Measurements from ENCODE around the gene PANK3.
"Not testable (repeated sequence)": the region's sequence is repeated elsewhere in the genome, so short reads cannot be mapped to it uniquely, and the experiment has no call there.

Gene PANK3

DNA sequence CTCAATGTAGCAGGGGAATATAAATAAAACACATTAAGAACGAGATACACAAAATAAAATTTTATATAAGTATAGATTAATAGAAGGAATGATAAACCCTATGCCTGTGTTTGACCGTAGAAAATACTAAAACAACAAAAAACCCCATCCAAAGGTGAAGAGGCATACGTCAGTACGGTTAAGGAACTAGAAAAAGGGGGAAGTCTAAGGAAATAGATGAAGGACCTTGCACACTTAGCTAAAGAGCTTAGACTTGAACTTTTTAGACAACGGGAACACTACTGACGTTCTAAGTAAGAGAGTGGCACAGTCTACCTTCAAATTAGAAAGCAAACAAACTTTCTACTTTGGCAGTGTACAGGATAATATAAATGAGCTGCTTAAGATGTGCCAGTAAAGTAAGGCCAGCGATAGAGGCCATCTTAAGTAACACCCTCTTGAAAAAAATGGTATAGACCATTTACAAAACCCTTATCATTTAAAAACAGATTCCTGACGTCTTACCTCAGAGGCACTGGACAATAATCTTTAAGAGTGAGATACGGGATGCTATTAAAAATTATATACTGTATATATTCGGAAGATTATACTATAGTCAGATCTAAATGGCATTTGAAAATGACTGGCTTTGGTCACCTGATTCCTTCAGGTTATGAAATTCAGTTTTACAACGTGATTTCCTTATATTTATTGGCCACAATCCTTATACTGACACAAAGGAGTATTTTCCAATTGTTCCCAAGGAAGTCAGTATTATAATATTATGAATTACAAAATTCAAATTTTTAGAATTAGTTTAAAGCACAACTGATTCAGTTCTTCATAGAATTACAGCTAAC is 8.5 kb downstream of the PANK3 start:
- Mint-ChIP-seq H3K27me3 (no peaks in the 10 kb centered on the region), H3K4me3 (no peak overlapping the region), H3K4me1 (peaks cover 31% of the 10 kb centered on the region), H3K36me3 (ENCODE audit: insufficient read depth) (peaks cover 28% of the 10 kb centered on the region), H3K27ac (ENCODE audit: low read depth) (no peak overlapping the region), H3K9me3 (no peaks in the 10 kb centered on the region)
- no peak for DNase-seq (ENCODE audit: low spot score in 2 of 2)
- no peak for ATAC-seq (replicated peaks; ENCODE audit: extremely low read depth, poor library complexity, severe bottlenecking)

DNA sequence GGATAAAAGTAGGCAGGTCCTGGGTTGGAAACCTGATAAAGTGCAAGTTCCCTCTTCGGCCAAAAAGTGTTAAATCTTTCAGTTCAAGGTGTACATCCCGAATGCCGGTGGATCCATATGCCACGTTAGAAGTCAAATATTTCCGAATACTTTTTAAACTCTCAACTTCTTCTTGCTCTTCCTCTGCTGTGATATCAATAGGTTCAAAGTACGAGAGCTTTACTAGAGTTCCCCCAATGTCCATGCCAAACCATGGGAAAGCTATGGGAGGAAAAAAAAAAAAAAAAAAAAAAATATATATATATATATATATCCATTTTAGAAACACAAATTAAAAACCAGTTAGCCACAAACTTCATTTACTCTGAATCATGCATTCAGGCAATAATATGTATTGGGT is 10.4 kb downstream of the PANK3 start:
- Mint-ChIP-seq H3K9me3 (no peaks in the 10 kb centered on the region), H3K27me3 (no peaks in the 10 kb centered on the region), H3K27ac (ENCODE audit: low read depth) (no peak overlapping the region), H3K4me1 (peaks cover 23% of the 10 kb centered on the region), H3K4me3 (no peak overlapping the region), H3K36me3 (ENCODE audit: insufficient read depth) (peaks cover 33% of the 10 kb centered on the region)
- no peak for ATAC-seq (replicated peaks; ENCODE audit: extremely low read depth, poor library complexity, severe bottlenecking)
- no peak for DNase-seq (ENCODE audit: low spot score in 2 of 2)

DNA sequence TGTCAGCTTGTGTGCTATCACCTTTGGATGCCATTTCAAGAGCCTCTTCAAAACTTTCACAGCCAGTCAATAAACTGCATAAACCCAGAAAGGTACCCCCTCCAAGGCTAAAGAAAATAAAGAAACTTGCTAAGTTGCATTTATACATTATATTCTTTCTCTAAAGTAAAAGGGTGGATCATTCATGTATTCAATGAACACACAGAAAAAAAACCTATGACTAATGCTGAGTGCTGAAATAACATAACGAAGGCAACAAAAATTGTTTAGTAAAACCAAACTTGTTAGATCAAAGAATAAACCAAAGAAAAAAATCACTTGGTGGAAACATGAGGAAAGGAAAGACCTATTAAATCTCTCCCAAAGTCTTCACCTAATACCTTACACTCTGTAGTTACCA is 15.2 kb downstream of the PANK3 start:
- DNase-seq (ENCODE audit: low spot score in 2 of 2) (no peak), ATAC-seq (replicated peaks; ENCODE audit: extremely low read depth, poor library complexity, severe bottlenecking) (no peak)
- Mint-ChIP-seq H3K9me3 (no peaks in the 10 kb centered on the region), H3K27ac (ENCODE audit: low read depth) (no peak overlapping the region), H3K4me3 (no peak overlapping the region), H3K4me1 (peaks cover 6% of the 10 kb centered on the region), H3K36me3 (ENCODE audit: insufficient read depth) (peaks cover 44% of the 10 kb centered on the region), H3K27me3 (no peaks in the 10 kb centered on the region)

DNA sequence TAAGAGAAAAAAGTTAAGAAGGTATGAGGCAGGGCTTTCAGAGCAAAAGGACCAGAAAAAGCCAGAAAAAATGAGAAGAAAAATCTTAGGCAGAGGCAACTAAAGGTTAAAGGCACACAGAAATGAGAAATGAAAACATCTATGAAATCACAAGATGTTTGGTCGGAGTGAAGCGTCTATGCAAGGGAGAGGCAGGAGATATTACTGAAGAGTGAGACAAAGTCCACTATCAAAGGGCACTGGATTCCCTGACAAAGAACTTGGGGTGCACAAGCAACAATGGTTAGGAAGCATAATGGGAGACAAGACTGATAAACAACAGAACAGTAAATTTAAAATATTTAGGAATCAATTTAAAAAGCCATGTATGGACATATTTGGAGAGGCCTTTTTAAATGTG is 16.9 kb downstream of the PANK3 start:
- Mint-ChIP-seq H3K9me3 (no peaks in the 10 kb centered on the region), H3K4me3 (no peak overlapping the region), H3K27me3 (no peaks in the 10 kb centered on the region), H3K4me1 (peaks cover 1% of the 10 kb centered on the region), H3K36me3 (ENCODE audit: insufficient read depth) (peaks cover 44% of the 10 kb centered on the region), H3K27ac (ENCODE audit: low read depth) (no peak overlapping the region)
- DNase-seq (ENCODE audit: low spot score in 2 of 2) (no peak), ATAC-seq (replicated peaks; ENCODE audit: extremely low read depth, poor library complexity, severe bottlenecking) (no peak)

DNA sequence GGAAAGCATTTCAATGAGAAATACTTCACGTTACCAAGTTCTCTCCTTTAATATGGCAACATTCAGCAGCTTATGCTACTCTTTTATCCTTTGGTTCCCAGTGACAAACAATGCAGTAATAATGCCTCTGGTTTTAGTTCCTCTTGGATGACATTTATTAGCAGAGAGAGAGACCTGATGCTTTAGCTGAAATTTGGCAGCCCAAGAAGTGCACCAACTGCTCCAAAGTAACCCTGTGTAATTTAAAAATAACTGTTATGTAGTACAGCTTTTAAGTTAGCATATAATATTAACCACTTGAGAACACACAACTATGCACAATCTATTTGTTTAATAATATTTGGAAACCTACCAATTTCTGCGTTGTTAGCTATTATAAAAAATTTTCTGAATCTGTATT is 21.8 kb downstream of the PANK3 start:
- Mint-ChIP-seq H3K36me3 (ENCODE audit: insufficient read depth) (peaks cover 41% of the 10 kb centered on the region), H3K4me3 (no peak overlapping the region), H3K4me1 (peaks cover 9% of the 10 kb centered on the region), H3K27ac (ENCODE audit: low read depth) (no peak overlapping the region), H3K9me3 (no peaks in the 10 kb centered on the region), H3K27me3 (no peaks in the 10 kb centered on the region)
- ATAC-seq (replicated peaks; ENCODE audit: extremely low read depth, poor library complexity, severe bottlenecking) (no peak), DNase-seq (ENCODE audit: low spot score in 2 of 2) (no peak)

DNA sequence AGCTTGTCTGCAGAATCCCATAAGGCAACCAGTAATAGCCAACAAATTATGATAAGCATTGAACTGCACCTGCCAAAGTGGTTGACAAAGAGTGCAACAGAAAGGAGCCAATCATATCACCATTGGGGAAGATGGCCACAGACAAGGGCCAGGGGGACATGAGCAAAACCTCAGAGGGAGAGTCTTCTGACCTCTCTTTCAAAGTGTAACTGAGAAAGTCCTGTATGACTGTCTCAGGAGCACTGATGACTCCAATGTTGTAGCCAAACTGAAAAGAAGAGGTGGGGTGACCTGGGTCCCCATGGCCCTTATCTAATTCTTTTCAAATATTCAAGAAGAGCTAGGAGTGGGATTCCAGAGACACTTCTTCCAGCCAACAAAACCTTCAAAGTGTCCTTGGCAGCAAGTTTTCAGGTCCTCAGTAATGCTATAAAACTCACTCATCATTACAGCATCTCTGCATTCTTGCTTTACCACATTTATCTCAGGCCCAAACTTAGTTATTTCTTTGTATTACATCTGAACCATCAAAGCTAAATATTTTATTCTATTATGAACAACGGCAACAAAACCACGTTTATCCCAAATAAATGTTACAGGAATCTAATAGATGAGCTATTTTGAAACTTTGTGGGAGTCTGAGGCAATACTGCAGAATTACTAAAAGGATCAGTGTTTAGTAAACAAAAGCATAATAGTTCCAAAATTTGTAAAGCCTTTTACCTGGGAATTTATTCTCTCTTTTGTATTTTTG is 25.6 kb downstream of the PANK3 start:
- H3K4me3 Mint-ChIP-seq, result no peak overlapping the region
- H3K27ac Mint-ChIP-seq (ENCODE audit: low read depth), result no peak overlapping the region
- H3K27me3 Mint-ChIP-seq, result no peaks in the 10 kb centered on the region
- H3K36me3 Mint-ChIP-seq (ENCODE audit: insufficient read depth), result peaks cover 32% of the 10 kb centered on the region
- DNase-seq (ENCODE audit: low spot score in 2 of 2) (no peak), ATAC-seq (replicated peaks; ENCODE audit: extremely low read depth, poor library complexity, severe bottlenecking) (no peak)
- peaks cover 14% of the 10 kb centered on the region for H3K4me1 Mint-ChIP-seq
- no peaks in the 10 kb centered on the region for H3K9me3 Mint-ChIP-seq

DNA sequence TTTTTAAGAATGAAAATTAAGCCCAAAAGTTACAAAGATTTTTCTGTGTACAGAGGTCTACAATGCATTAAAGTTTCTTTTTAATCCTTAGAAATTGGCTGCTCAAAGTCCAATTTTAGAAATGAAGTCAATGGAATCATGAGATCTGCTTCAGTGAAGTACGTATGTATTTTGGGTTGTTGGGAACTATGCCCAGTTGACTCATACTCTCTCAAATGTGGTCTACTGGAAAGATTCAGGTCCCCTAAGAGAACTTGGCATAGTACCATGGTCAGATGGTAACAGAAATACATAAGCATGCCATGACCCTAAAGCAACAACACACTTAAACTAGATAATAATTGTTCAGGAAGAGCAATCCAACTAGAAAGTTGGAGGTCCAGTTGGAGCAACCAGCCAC is 27.0 kb downstream of the PANK3 start:
- H3K27me3 Mint-ChIP-seq, result no peaks in the 10 kb centered on the region
- no peak overlapping the region for H3K4me3 Mint-ChIP-seq
- DNase-seq (ENCODE audit: low spot score in 2 of 2) (no peak), ATAC-seq (replicated peaks; ENCODE audit: extremely low read depth, poor library complexity, severe bottlenecking) (no peak)
- H3K36me3 Mint-ChIP-seq (ENCODE audit: insufficient read depth), result peaks cover 28% of the 10 kb centered on the region
- H3K9me3 Mint-ChIP-seq, result no peaks in the 10 kb centered on the region
- H3K27ac Mint-ChIP-seq (ENCODE audit: low read depth), result no peak overlapping the region
- peaks cover 14% of the 10 kb centered on the region for H3K4me1 Mint-ChIP-seq

DNA sequence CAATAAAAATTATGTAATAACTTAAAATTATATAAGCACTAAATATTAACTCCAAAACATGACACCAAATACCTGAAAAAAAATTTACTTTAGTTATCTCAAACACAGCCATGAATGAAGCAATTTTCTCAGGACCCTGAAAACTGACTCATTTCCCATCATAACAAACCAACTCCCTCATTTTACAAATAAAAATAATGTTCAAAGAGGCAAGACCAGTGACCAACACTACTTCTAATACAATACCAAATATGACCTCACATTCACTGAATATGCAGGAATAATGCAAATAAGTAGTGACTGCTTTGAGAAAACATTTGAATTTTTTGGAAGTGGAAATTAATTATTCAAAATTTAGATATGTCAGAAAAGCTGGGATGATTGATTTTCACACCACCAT is 28.5 kb downstream of the PANK3 start:
- no peak for DNase-seq (ENCODE audit: low spot score in 2 of 2)
- Mint-ChIP-seq H3K27me3 (no peaks in the 10 kb centered on the region), H3K9me3 (no peaks in the 10 kb centered on the region), H3K27ac (ENCODE audit: low read depth) (no peak overlapping the region), H3K36me3 (ENCODE audit: insufficient read depth) (peaks cover 24% of the 10 kb centered on the region), H3K4me1 (peaks cover 14% of the 10 kb centered on the region), H3K4me3 (no peak overlapping the region)
- no peak for ATAC-seq (replicated peaks; ENCODE audit: extremely low read depth, poor library complexity, severe bottlenecking)

DNA sequence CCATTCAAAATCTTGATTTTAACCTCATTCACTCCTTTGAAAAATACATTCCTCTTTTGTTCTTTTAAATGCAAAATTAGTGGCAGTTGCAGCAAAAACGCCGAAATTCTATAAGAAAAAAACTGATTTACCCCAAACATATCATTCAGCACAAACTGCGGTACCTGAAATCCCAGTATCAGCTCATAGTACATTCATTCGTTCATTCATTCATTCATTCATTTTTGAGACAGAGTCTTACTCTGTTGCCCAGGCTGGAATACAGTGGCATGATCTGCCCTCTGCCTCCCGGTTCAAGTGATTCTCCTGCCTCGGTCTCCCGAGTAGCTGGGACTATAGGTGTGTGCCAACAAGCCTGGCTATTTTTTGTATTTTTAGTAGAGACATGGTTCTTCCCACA is 29.6 kb downstream of the PANK3 start:
- ATAC-seq (replicated peaks; ENCODE audit: extremely low read depth, poor library complexity, severe bottlenecking), result no peak
- peaks cover 24% of the 10 kb centered on the region for H3K36me3 Mint-ChIP-seq (ENCODE audit: insufficient read depth)
- H3K27me3 Mint-ChIP-seq, result no peaks in the 10 kb centered on the region
- peaks cover 14% of the 10 kb centered on the region for H3K4me1 Mint-ChIP-seq
- no peak overlapping the region for H3K4me3 Mint-ChIP-seq
- no peak overlapping the region for H3K27ac Mint-ChIP-seq (ENCODE audit: low read depth)
- peaks cover 3% of the 10 kb centered on the region for H3K9me3 Mint-ChIP-seq
- DNase-seq (ENCODE audit: low spot score in 2 of 2), result no peak

DNA sequence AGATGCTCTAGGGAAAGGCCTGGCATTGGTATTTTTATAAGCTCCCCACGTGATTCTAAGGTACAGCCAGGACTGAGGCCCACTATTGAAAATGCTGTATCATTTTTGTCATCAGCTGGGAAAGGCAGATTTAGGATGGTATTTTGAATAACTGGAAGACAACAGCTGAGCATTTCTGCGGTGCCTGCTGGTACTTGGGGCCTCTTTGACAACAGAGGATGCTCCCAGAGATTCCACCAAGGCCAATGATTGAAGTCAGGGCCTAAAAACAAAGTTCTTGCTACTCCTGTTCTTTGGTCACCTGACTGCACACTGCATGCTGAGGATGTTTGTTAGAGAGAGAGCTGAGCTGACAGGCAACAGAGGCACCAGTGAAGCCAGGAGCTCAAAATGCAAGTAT is 42.0 kb downstream of the PANK3 start:
- Mint-ChIP-seq H3K27ac (ENCODE audit: low read depth) (no peak overlapping the region), H3K4me1 (no peaks in the 10 kb centered on the region), H3K9me3 (no peaks in the 10 kb centered on the region), H3K4me3 (no peak overlapping the region), H3K27me3 (peaks cover 11% of the 10 kb centered on the region), H3K36me3 (ENCODE audit: insufficient read depth) (no peaks in the 10 kb centered on the region)
- DNase-seq (ENCODE audit: low spot score in 2 of 2) (no peak), ATAC-seq (replicated peaks; ENCODE audit: extremely low read depth, poor library complexity, severe bottlenecking) (no peak)

DNA sequence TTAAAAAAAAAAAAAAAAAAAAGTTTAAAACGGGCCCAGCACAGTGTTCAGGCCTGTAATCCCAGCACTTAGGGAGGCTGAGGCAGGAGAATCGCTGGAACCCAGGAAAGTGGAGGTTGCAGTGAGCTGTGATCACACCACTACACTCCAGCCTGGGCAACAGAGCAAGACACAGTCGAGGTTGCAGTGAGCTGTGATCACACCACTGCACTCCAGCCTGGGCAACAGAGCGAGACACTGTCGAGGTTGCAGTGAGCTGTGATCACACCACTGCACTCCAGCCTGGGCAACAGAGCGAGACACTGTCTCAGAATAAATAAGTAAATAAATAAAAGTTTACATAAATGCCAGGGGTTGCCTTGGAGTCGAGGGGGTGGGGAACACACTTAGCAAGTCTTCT is 44.8 kb downstream of the PANK3 start:
- not testable (repeated sequence) for ATAC-seq (replicated peaks; ENCODE audit: extremely low read depth, poor library complexity, severe bottlenecking); H3K27ac Mint-ChIP-seq (ENCODE audit: low read depth); DNase-seq (ENCODE audit: low spot score in 2 of 2); H3K9me3 Mint-ChIP-seq; H3K36me3 Mint-ChIP-seq (ENCODE audit: insufficient read depth); H3K4me3 Mint-ChIP-seq; H3K4me1 Mint-ChIP-seq
- peaks cover 36% of the 10 kb centered on the region for H3K27me3 Mint-ChIP-seq

DNA sequence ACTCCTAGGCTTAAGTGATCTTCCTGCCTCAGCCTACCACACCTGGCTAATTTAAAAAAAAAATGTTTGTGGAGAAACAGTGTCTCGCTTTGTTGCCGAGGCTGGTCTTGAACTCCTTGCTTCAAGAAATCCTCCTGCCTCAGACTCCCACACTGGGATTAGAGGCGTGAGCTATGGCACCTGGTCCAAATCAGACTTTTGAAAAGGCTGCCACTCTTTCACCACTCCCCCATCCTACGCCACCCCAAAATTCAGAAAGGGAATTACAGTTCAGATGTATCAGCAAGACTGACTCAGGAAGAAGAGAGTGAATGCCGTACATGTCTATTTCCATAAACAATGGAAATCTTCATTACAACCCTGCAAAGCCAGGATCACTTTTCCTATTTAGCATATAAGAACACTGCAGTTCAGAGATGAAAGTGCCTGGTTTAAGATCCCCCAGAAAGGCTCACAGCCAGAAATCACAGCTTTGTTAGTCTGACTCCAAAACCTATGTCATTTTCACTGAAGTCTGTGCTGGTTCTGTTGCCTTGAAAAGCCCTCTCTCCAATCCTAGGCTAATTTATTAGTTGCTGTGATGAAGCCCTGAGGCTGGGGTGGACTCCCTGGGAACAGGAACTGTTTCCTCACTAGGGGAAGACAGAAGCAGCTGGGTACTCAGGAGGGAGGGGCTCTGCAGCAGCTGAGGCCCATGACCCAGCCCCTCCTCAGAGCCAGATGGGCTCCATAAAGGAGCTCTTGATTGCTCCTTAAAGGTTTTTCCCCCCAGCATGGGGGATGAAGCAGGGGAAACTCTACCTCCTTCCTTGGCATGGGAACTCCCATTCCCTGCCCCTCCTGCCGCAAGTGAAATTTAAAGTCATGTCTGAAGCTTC is 46.9 kb downstream of the PANK3 start:
- ATAC-seq (replicated peaks; ENCODE audit: extremely low read depth, poor library complexity, severe bottlenecking) (no peak), DNase-seq (ENCODE audit: low spot score in 2 of 2) (no peak)
- H3K4me3 Mint-ChIP-seq, result no peak overlapping the region
- no peaks in the 10 kb centered on the region for H3K9me3 Mint-ChIP-seq
- H3K36me3 Mint-ChIP-seq (ENCODE audit: insufficient read depth), result peaks cover 2% of the 10 kb centered on the region
- peaks cover 13% of the 10 kb centered on the region for H3K4me1 Mint-ChIP-seq
- peaks cover 55% of the 10 kb centered on the region for H3K27me3 Mint-ChIP-seq
- H3K27ac Mint-ChIP-seq (ENCODE audit: low read depth), result no peak overlapping the region

All from central memory CD8-positive, alpha-beta T cell (primary cell).